ENCODE data around the gene FOXD4.
"Not testable (repeated sequence)": the region's sequence is repeated elsewhere in the genome, so short reads cannot be mapped to it uniquely, and the experiment has no call there.

Gene FOXD4

GRCh38 chr9:113468-114266 is 4.5 kb downstream of the FOXD4 start:
- not testable (repeated sequence) for H3K9ac ChIP-seq (ENCODE audit: low read length); H3K9me3 ChIP-seq (ENCODE audit: insufficient read depth, low read length); H2AFZ ChIP-seq (ENCODE audit: low read depth, low read length); H3K27ac ChIP-seq (ENCODE audit: low read length); H3K27me3 ChIP-seq (ENCODE audit: low read depth, low read length); H4K20me1 ChIP-seq (ENCODE audit: insufficient read depth, low read length); H3K79me2 ChIP-seq (ENCODE audit: low read length); H3K4me3 ChIP-seq (ENCODE audit: low read length); H3K36me3 ChIP-seq (replicated peaks; ENCODE audit: low read depth, low read length); H3K4me1 ChIP-seq (ENCODE audit: low read length); H3K4me2 ChIP-seq (ENCODE audit: low read length)

GRCh38 chr9:112589-113467 is 5.4 kb downstream of the FOXD4 start:
- H3K9ac ChIP-seq (ENCODE audit: low read length); H3K9me3 ChIP-seq (ENCODE audit: insufficient read depth, low read length); H3K4me3 ChIP-seq (ENCODE audit: low read length); H3K27me3 ChIP-seq (ENCODE audit: low read depth, low read length); H3K27ac ChIP-seq (ENCODE audit: low read length); H2AFZ ChIP-seq (ENCODE audit: low read depth, low read length); H3K4me2 ChIP-seq (ENCODE audit: low read length); H3K36me3 ChIP-seq (replicated peaks; ENCODE audit: low read depth, low read length); H3K4me1 ChIP-seq (ENCODE audit: low read length); H4K20me1 ChIP-seq (ENCODE audit: insufficient read depth, low read length); H3K79me2 ChIP-seq (ENCODE audit: low read length): not testable (repeated sequence)

- H3K4me2 ChIP-seq (ENCODE audit: low read length); H3K4me1 ChIP-seq (ENCODE audit: low read length); H3K9me3 ChIP-seq (ENCODE audit: insufficient read depth, low read length); H3K4me3 ChIP-seq (ENCODE audit: low read length); H4K20me1 ChIP-seq (ENCODE audit: insufficient read depth, low read length); H3K9ac ChIP-seq (ENCODE audit: low read length); H3K79me2 ChIP-seq (ENCODE audit: low read length); H3K27me3 ChIP-seq (ENCODE audit: low read depth, low read length); H3K27ac ChIP-seq (ENCODE audit: low read length); H3K36me3 ChIP-seq (replicated peaks; ENCODE audit: low read depth, low read length); H2AFZ ChIP-seq (ENCODE audit: low read depth, low read length): not testable (repeated sequence)
Measured at GRCh38 chr9:110672-111071, 7.5 kb downstream of the FOXD4 start.

GRCh38 chr9:109540-109939 is 8.7 kb downstream of the FOXD4 start:
- not testable (repeated sequence) for H3K4me3 ChIP-seq (ENCODE audit: low read length); H3K36me3 ChIP-seq (replicated peaks; ENCODE audit: low read depth, low read length); H3K4me2 ChIP-seq (ENCODE audit: low read length); H3K9me3 ChIP-seq (ENCODE audit: insufficient read depth, low read length); H3K4me1 ChIP-seq (ENCODE audit: low read length); H3K9ac ChIP-seq (ENCODE audit: low read length); H3K27me3 ChIP-seq (ENCODE audit: low read depth, low read length); H3K79me2 ChIP-seq (ENCODE audit: low read length); H3K27ac ChIP-seq (ENCODE audit: low read length); H4K20me1 ChIP-seq (ENCODE audit: insufficient read depth, low read length); H2AFZ ChIP-seq (ENCODE audit: low read depth, low read length)

- not testable (repeated sequence) for H3K36me3 ChIP-seq (replicated peaks; ENCODE audit: low read depth, low read length); H3K4me2 ChIP-seq (ENCODE audit: low read length); H2AFZ ChIP-seq (ENCODE audit: low read depth, low read length); H3K4me3 ChIP-seq (ENCODE audit: low read length); H3K9ac ChIP-seq (ENCODE audit: low read length); H3K79me2 ChIP-seq (ENCODE audit: low read length); H3K9me3 ChIP-seq (ENCODE audit: insufficient read depth, low read length); H3K27ac ChIP-seq (ENCODE audit: low read length); H3K27me3 ChIP-seq (ENCODE audit: low read depth, low read length); H3K4me1 ChIP-seq (ENCODE audit: low read length); H4K20me1 ChIP-seq (ENCODE audit: insufficient read depth, low read length)
Measured at GRCh38 chr9:108742-109495, 9.3 kb downstream of the FOXD4 start.

- H2AFZ ChIP-seq (ENCODE audit: low read depth, low read length); H3K27ac ChIP-seq (ENCODE audit: low read length); H4K20me1 ChIP-seq (ENCODE audit: insufficient read depth, low read length); H3K36me3 ChIP-seq (replicated peaks; ENCODE audit: low read depth, low read length); H3K4me1 ChIP-seq (ENCODE audit: low read length); H3K9me3 ChIP-seq (ENCODE audit: insufficient read depth, low read length); H3K9ac ChIP-seq (ENCODE audit: low read length); H3K79me2 ChIP-seq (ENCODE audit: low read length); H3K4me3 ChIP-seq (ENCODE audit: low read length); H3K4me2 ChIP-seq (ENCODE audit: low read length); H3K27me3 ChIP-seq (ENCODE audit: low read depth, low read length): not testable (repeated sequence)
Measured at GRCh38 chr9:105991-106390, 12.2 kb downstream of the FOXD4 start.

- H3K79me2 ChIP-seq (ENCODE audit: low read length); H3K9me3 ChIP-seq (ENCODE audit: insufficient read depth, low read length); H3K27ac ChIP-seq (ENCODE audit: low read length); H3K4me3 ChIP-seq (ENCODE audit: low read length); H3K4me1 ChIP-seq (ENCODE audit: low read length); H3K36me3 ChIP-seq (replicated peaks; ENCODE audit: low read depth, low read length); H3K27me3 ChIP-seq (ENCODE audit: low read depth, low read length); H3K4me2 ChIP-seq (ENCODE audit: low read length); H3K9ac ChIP-seq (ENCODE audit: low read length); H2AFZ ChIP-seq (ENCODE audit: low read depth, low read length); H4K20me1 ChIP-seq (ENCODE audit: insufficient read depth, low read length): not testable (repeated sequence)
Measured at GRCh38 chr9:100430-100829, 17.8 kb downstream of the FOXD4 start.

GRCh38 chr9:99867-100266 is 18.4 kb downstream of the FOXD4 start:
- H3K4me2 ChIP-seq (ENCODE audit: low read length); H2AFZ ChIP-seq (ENCODE audit: low read depth, low read length); H3K36me3 ChIP-seq (replicated peaks; ENCODE audit: low read depth, low read length); H3K79me2 ChIP-seq (ENCODE audit: low read length); H3K9me3 ChIP-seq (ENCODE audit: insufficient read depth, low read length); H3K4me1 ChIP-seq (ENCODE audit: low read length); H3K27me3 ChIP-seq (ENCODE audit: low read depth, low read length); H4K20me1 ChIP-seq (ENCODE audit: insufficient read depth, low read length); H3K9ac ChIP-seq (ENCODE audit: low read length); H3K27ac ChIP-seq (ENCODE audit: low read length); H3K4me3 ChIP-seq (ENCODE audit: low read length): not testable (repeated sequence)

- not testable (repeated sequence) for H3K36me3 ChIP-seq (replicated peaks; ENCODE audit: low read depth, low read length); H2AFZ ChIP-seq (ENCODE audit: low read depth, low read length); H3K4me2 ChIP-seq (ENCODE audit: low read length); H4K20me1 ChIP-seq (ENCODE audit: insufficient read depth, low read length); H3K9me3 ChIP-seq (ENCODE audit: insufficient read depth, low read length); H3K27me3 ChIP-seq (ENCODE audit: low read depth, low read length); H3K79me2 ChIP-seq (ENCODE audit: low read length); H3K4me3 ChIP-seq (ENCODE audit: low read length); H3K9ac ChIP-seq (ENCODE audit: low read length); H3K4me1 ChIP-seq (ENCODE audit: low read length); H3K27ac ChIP-seq (ENCODE audit: low read length)
Measured at GRCh38 chr9:98775-99174, 19.4 kb downstream of the FOXD4 start.
